ENCODE results near the gene HNRNPC.

Gene HNRNPC

DNA sequence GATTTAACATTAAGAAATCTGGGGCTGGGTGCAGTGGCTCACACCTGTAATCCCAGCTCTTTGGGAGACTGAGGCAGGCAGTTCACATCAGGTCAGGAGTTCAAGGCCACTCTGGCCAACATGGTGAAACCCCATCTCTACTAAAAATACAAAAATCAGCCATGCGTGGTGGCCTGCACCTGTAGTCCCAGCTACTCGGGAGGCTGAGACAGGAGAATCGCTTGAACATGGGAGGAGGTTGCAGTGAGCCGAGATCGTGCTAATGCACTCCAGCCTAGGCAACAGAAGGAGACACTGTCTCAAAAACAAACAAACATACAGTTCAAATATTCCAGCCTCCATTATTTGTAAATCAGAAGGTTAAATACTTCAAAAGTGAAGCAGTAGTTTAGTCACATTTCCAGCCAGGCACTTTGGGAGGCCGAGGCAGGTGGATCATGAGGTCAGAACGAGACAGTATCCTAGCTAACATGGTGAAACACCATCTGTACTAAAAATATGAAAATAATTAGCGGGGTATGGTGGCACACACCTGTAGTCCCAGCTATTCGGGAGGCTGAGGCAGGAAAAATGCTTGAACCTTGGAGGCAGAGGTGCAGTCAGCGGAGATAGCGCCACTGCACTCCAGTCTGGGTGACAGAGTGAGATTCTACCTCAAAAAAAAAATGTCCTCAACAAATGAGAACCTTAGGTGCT is 30.3 kb downstream of the HNRNPC start:
- peaks cover 96% of the 10 kb centered on the region for H4K20me1 ChIP-seq (ENCODE audit: low read depth, low read length)
- TF ChIP-seq CTCF (IDR thresholded peaks at IDR 0.05; ENCODE audit: insufficient read depth, low read length, poor library complexity, severe bottlenecking) (no peak), EZH2phosphoT487 (conservative IDR thresholded peaks at IDR 0.05; ENCODE audit: low read length) (no peak)
- no peak overlapping the region for H3K4me2 ChIP-seq (ENCODE audit: low read depth, low read length, poor library complexity, severe bottlenecking)
- no peak overlapping the region for H2AFZ ChIP-seq (ENCODE audit: low read depth, low read length, severe bottlenecking)
- peaks cover 100% of the 10 kb centered on the region for H3K79me2 ChIP-seq (ENCODE audit: insufficient read depth, low read length)
- no peak overlapping the region for H3K27ac ChIP-seq (ENCODE audit: low read depth, low read length)
- H3K9ac ChIP-seq (ENCODE audit: low read length), result no peak overlapping the region
- no peaks in the 10 kb centered on the region for H3K9me3 ChIP-seq (ENCODE audit: insufficient read depth, low read length)
- no peak overlapping the region for H3K4me3 ChIP-seq (ENCODE audit: insufficient read depth, low read length, poor library complexity, severe bottlenecking)
- H3K27me3 ChIP-seq (ENCODE audit: low read length), result no peaks in the 10 kb centered on the region
- no peaks in the 10 kb centered on the region for H3K9me2 ChIP-seq (replicated peaks; ENCODE audit: insufficient read depth, low read length)
- H3K36me3 ChIP-seq (ENCODE audit: low read length), result peaks cover 61% of the 10 kb centered on the region
- H3F3A ChIP-seq (ENCODE audit: insufficient read depth), result peaks cover 83% of the 10 kb centered on the region

GRCh38 chr14:21236948-21237797 is 32.1 kb downstream of the HNRNPC start:
- peaks cover 72% of the 10 kb centered on the region for H3K36me3 ChIP-seq (ENCODE audit: low read length)
- peaks cover 98% of the 10 kb centered on the region for H4K20me1 ChIP-seq (ENCODE audit: low read depth, low read length)
- no peak for TF ChIP-seq EZH2phosphoT487 (conservative IDR thresholded peaks at IDR 0.05; ENCODE audit: low read length)
- no peak for TF ChIP-seq CTCF (IDR thresholded peaks at IDR 0.05; ENCODE audit: insufficient read depth, low read length, poor library complexity, severe bottlenecking)
- H3K9me2 ChIP-seq (replicated peaks; ENCODE audit: insufficient read depth, low read length), result no peaks in the 10 kb centered on the region
- no peak overlapping the region for H2AFZ ChIP-seq (ENCODE audit: low read depth, low read length, severe bottlenecking)
- peaks cover 79% of the 10 kb centered on the region for H3F3A ChIP-seq (ENCODE audit: insufficient read depth)
- H3K4me3 ChIP-seq (ENCODE audit: insufficient read depth, low read length, poor library complexity, severe bottlenecking), result no peak overlapping the region
- no peak overlapping the region for H3K4me2 ChIP-seq (ENCODE audit: low read depth, low read length, poor library complexity, severe bottlenecking)
- no peak overlapping the region for H3K9ac ChIP-seq (ENCODE audit: low read length)
- H3K27me3 ChIP-seq (ENCODE audit: low read length), result no peaks in the 10 kb centered on the region
- no peak overlapping the region for H3K27ac ChIP-seq (ENCODE audit: low read depth, low read length)
- no peaks in the 10 kb centered on the region for H3K9me3 ChIP-seq (ENCODE audit: insufficient read depth, low read length)
- H3K79me2 ChIP-seq (ENCODE audit: insufficient read depth, low read length), result peaks cover 100% of the 10 kb centered on the region

- H3F3A ChIP-seq (ENCODE audit: insufficient read depth), result peaks cover 84% of the 10 kb centered on the region
- peaks cover 100% of the 10 kb centered on the region for H3K79me2 ChIP-seq (ENCODE audit: insufficient read depth, low read length)
- H3K4me2 ChIP-seq (ENCODE audit: low read depth, low read length, poor library complexity, severe bottlenecking), result no peak overlapping the region
- H4K20me1 ChIP-seq (ENCODE audit: low read depth, low read length), result peaks cover 99% of the 10 kb centered on the region
- no peaks in the 10 kb centered on the region for H3K27me3 ChIP-seq (ENCODE audit: low read length)
- TF ChIP-seq EZH2phosphoT487 (conservative IDR thresholded peaks at IDR 0.05; ENCODE audit: low read length) (no peak), CTCF (IDR thresholded peaks at IDR 0.05; ENCODE audit: insufficient read depth, low read length, poor library complexity, severe bottlenecking) (no peak)
- H3K4me3 ChIP-seq (ENCODE audit: insufficient read depth, low read length, poor library complexity, severe bottlenecking), result no peak overlapping the region
- no peak overlapping the region for H2AFZ ChIP-seq (ENCODE audit: low read depth, low read length, severe bottlenecking)
- H3K9ac ChIP-seq (ENCODE audit: low read length), result no peak overlapping the region
- H3K36me3 ChIP-seq (ENCODE audit: low read length), result peaks cover 85% of the 10 kb centered on the region
- H3K27ac ChIP-seq (ENCODE audit: low read depth, low read length), result no peak overlapping the region
- H3K9me3 ChIP-seq (ENCODE audit: insufficient read depth, low read length), result no peaks in the 10 kb centered on the region
- no peaks in the 10 kb centered on the region for H3K9me2 ChIP-seq (replicated peaks; ENCODE audit: insufficient read depth, low read length)
These were observed 35.1 kb downstream of the HNRNPC start for GRCh38 chr14:21234112-21234511.

Measured in SU-DHL-6 (cell line).